Fibroblast of lung (primary cell): ENCODE results near the gene MYD88. TPM values are rescaled to one million over a fixed set of nuclear protein-coding genes. Genes with fewer than 3 reads are reported as not detected.

Experiments
- DNase-seq, 2 donors: peaks; one replicate each; pipeline versions ENCODE4 v3.0.0 to v3.0.0-alpha.2; 2010; ENCODE audit warnings: low read depth in 2 of 2
- H2AFZ ChIP-seq: 2 replicates; pipeline ENCODE4 v1.5.1; 2012; ENCODE audit warnings: low read length, control low read depth, inconsistent platforms
- H3K27ac ChIP-seq: 2 replicates; pipeline ENCODE4 v1.5.1; 2011; ENCODE audit warnings: low read length, control low read depth; ENCODE audit not compliant: insufficient read depth
- H3K27me3 ChIP-seq: 2 replicates; pipeline ENCODE4 v1.5.1; 2011; ENCODE audit warnings: mild to moderate bottlenecking, low read length; ENCODE audit not compliant: control insufficient read depth, insufficient read depth
- H3K36me3 ChIP-seq: 2 replicates; pipeline ENCODE4 v1.5.1; 2011; ENCODE audit warnings: low read length; ENCODE audit not compliant: control insufficient read depth, insufficient read depth
- H3K4me1 ChIP-seq: 2 replicates; pipeline ENCODE4 v1.5.1; 2011; ENCODE audit warnings: low read length; ENCODE audit not compliant: control insufficient read depth, insufficient read depth; ENCODE audit errors: extremely low read depth
- H3K4me2 ChIP-seq: 2 replicates; pipeline ENCODE4 v1.5.1; 2011; ENCODE audit warnings: low read length, control low read depth; ENCODE audit not compliant: insufficient read depth; ENCODE audit errors: extremely low read depth
- H3K4me3 ChIP-seq, 4 experiments: fragments of 200-600 bp in 1 of 4; sonication (generic) in 1 of 4; replicated peaks in 1 of 4; 2 replicates each; pipeline ENCODE4 v1.5.1; 2011 to 2016; ENCODE audit warnings: low read length in 4 of 4, low read depth in 3 of 4, mild to moderate bottlenecking in 3 of 4, control low read depth in 2 of 4, inconsistent platforms in 1 of 4, mixed read lengths in 1 of 4; ENCODE audit not compliant: insufficient read depth in 1 of 4; ENCODE audit errors: control extremely low read depth in 1 of 4
- H3K79me2 ChIP-seq: 2 replicates; pipeline ENCODE4 v1.5.1; 2012; ENCODE audit warnings: mild to moderate bottlenecking, low read length, inconsistent platforms; ENCODE audit not compliant: control insufficient read depth, insufficient read depth
- H3K9ac ChIP-seq: 2 replicates; pipeline ENCODE4 v1.5.1; 2011; ENCODE audit warnings: mild to moderate bottlenecking, low read length, control low read depth; ENCODE audit not compliant: insufficient read depth
- H3K9me3 ChIP-seq: 2 replicates; pipeline ENCODE4 v1.5.1; 2012; ENCODE audit warnings: low read depth, low read length; ENCODE audit not compliant: control insufficient read depth, insufficient read depth
- H4K20me1 ChIP-seq: 2 replicates; pipeline ENCODE4 v1.5.1; 2011; ENCODE audit warnings: low read length; ENCODE audit not compliant: control insufficient read depth, insufficient read depth; ENCODE audit errors: extremely low read depth
- EZH2 ChIP-seq: IDR thresholded peaks from 2 replicates; pipeline ENCODE4 v1.5.1; 2012; ENCODE audit warnings: low read length, control low read depth, mild to moderate bottlenecking; ENCODE audit errors: missing control alignments
- polyA plus RNA-seq, 2 donors: library from polyadenylated mRNA; depleted of rRNA in 1 of 2; stranded (reverse) in 1 of 2; unstranded in 1 of 2; fragments of >200 nt; gene quantifications; 2 replicates each; pipeline ENCODE4 v1.2.1, GENCODE V29; 2011 to 2012; ENCODE audit warnings: missing spikeins in 1 of 2
- total RNA-seq: library from RNA; depleted of rRNA; stranded (reverse); fragments of >200 nt; gene quantifications from 2 replicates; pipeline ENCODE4 v1.2.1, GENCODE V29; 2014
- TF ChIP-seq, protein P1 (sequence below), 2 donors: IDR thresholded peaks in 1 of 2; conservative IDR thresholded peaks in 1 of 2; 1 replicate in 1 of 2; 2 replicates in 1 of 2; pipeline ENCODE4 v1.5.1; 2011 to 2012; ENCODE audit warnings: low read length in 2 of 2, control low read depth in 1 of 2, inconsistent platforms in 1 of 2, low read depth in 1 of 2, mild to moderate bottlenecking in 1 of 2

MYD88 gene
- total and polyA plus RNA-seq, 2 donors (not counting 1 experiment from before 2014, with no cell fraction given), result 12.1 to 22.1 TPM

DNA sequence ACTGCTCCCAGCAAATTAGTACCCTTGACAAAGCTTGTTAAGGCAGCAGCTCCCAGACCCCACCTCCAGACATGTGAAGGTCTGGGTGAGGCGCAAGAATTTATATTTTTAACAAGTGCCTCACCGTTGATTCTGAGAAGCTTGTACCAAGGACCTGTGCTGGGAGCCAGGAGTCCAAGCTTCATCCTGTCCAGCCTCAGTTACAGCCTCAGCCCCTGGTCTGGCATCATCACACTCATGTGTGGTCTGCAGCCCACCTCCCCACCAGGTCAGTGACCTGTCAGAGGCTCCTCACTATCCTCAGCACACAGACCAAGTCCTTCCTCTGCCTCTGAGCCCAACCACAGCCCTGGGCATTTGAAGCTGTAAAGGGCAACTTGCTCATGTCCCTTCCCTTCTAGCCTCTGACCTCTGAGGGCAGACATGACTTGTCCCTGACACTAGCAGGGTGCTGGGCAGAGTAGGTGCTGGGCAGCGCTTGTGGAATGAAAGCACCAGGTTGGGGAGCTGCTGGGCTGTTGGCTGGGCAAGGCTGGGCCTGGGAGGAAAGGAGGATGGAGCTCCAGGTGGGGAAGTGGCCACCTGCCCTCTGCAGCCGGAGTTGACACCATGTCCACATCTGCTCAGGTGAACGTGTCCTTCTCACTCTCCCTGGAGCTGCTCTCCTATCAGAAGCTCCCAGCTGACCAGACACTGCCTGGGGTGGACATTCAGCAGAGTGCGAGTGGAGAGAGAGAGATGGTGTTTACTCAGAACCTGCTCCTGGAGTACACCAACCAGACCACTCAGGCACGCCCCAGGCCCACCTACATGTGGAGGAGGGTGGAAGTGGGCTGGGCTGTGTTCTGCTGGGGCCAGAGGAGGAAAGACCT lies 18.4 kb upstream of the MYD88 start:
- no peaks in the 10 kb centered on the region for H3K9me3 ChIP-seq
- no peak for TF ChIP-seq EZH2
- TF ChIP-seq, protein P1, sequence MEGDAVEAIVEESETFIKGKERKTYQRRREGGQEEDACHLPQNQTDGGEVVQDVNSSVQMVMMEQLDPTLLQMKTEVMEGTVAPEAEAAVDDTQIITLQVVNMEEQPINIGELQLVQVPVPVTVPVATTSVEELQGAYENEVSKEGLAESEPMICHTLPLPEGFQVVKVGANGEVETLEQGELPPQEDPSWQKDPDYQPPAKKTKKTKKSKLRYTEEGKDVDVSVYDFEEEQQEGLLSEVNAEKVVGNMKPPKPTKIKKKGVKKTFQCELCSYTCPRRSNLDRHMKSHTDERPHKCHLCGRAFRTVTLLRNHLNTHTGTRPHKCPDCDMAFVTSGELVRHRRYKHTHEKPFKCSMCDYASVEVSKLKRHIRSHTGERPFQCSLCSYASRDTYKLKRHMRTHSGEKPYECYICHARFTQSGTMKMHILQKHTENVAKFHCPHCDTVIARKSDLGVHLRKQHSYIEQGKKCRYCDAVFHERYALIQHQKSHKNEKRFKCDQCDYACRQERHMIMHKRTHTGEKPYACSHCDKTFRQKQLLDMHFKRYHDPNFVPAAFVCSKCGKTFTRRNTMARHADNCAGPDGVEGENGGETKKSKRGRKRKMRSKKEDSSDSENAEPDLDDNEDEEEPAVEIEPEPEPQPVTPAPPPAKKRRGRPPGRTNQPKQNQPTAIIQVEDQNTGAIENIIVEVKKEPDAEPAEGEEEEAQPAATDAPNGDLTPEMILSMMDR (conservative IDR thresholded peaks at IDR 0.05 in 1 of 2, IDR thresholded peaks at IDR 0.05 in 1 of 2; ENCODE audit: low read depth in 1 of 2, low read length in 2 of 2), result no peak

DNA sequence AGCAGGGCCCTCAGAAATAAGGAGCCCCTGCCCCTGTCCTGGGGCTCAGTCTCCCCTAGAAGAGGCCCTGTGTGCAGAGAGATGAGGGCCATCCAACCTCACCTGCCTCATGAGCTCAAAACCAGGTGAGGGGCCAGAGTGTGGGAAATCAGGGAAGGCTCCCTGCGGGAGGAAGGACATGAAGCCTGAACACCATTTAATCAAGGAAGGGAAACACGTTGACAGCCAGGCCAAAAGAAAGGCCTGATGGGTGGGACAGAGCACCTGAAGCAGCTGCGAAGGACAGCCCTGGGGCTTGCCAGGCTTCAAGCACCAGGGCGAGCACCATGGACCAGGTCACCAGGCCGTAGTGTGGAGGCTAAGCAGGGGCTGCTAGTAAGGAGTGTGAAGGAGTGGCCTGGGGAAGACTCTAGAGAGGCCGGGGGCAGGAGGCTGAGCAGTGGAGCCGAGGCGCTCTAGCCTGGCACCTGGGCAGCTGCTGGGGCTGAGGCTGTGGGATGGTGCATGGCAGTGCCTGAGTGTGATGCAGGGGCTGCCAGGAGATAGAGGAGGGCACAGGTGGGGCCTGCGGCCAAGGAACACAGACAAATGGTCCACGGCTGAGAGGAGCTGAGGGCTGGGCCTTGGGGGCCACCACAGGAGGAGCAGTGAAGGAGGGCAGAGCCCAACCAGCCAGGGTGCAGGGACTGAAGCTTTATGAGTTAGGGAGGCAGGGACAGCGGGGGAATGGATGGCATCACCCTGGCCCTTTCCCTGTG lies 17.6 kb upstream of the MYD88 start:
- Histone ChIP-seq H3K9me3 (no peaks in the 10 kb centered on the region), H3K27me3 (no peaks in the 10 kb centered on the region), H3K4me2 (no peak overlapping the region), H3K36me3 (peaks cover 11% of the 10 kb centered on the region), H3K9ac (no peak overlapping the region), H3K4me1 (no peaks in the 10 kb centered on the region), H3K79me2 (no peaks in the 10 kb centered on the region), H2AFZ (no peak overlapping the region), H3K4me3 (no peak overlapping the region), H4K20me1 (no peaks in the 10 kb centered on the region), H3K27ac (no peak overlapping the region)
- TF ChIP-seq EZH2, result no peak
- TF ChIP-seq, protein P1 (conservative IDR thresholded peaks at IDR 0.05 in 1 of 2, IDR thresholded peaks at IDR 0.05 in 1 of 2; ENCODE audit: low read depth in 1 of 2, low read length in 2 of 2), result no peak
- DNase-seq, result no peak

More for the DNA sequence above, 18.4 kb upstream of the MYD88 start:
- Histone ChIP-seq H3K4me1 (no peaks in the 10 kb centered on the region), H3K9ac (no peak overlapping the region), H4K20me1 (no peaks in the 10 kb centered on the region), H3K4me2 (no peak overlapping the region), H3K4me3 (no peak overlapping the region), H3K36me3 (peaks cover 6% of the 10 kb centered on the region), H3K27ac (no peak overlapping the region), H2AFZ (no peak overlapping the region), H3K79me2 (no peaks in the 10 kb centered on the region), H3K27me3 (no peaks in the 10 kb centered on the region)
- no peak for DNase-seq

DNA sequence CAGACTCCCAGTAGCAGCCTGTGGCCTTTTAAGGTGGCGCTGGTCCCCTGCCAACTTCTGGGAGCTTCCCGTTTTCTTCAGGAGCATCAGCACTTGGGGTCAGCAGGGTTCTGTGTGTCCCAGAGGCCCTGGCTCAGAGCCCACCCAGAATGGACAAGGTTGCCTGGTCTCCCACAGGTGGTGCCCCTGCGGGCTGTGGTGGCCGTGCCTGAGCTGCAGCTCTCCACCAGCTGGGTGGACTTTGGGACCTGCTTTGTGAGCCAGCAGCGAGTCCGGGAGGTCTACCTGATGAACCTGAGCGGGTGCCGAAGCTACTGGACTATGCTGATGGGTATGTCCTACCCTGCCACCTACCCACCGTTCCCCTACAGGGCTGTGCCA lies 17.0 kb upstream of the MYD88 start:
- no peaks in the 10 kb centered on the region for H3K9me3 ChIP-seq
- no peak overlapping the region for H3K4me3 ChIP-seq
- no peaks in the 10 kb centered on the region for H4K20me1 ChIP-seq
- no peak overlapping the region for H3K27ac ChIP-seq
- no peaks in the 10 kb centered on the region for H3K27me3 ChIP-seq
- peaks cover 13% of the 10 kb centered on the region for H3K36me3 ChIP-seq
- TF ChIP-seq, protein P1 (conservative IDR thresholded peaks at IDR 0.05 in 1 of 2, IDR thresholded peaks at IDR 0.05 in 1 of 2; ENCODE audit: low read depth in 1 of 2, low read length in 2 of 2), result no peak
- no peak for TF ChIP-seq EZH2
- no peak overlapping the region for H3K4me2 ChIP-seq
- H2AFZ ChIP-seq, result no peak overlapping the region
- H3K79me2 ChIP-seq, result no peaks in the 10 kb centered on the region
- H3K4me1 ChIP-seq, result no peaks in the 10 kb centered on the region
- DNase-seq, result no peak
- no peak overlapping the region for H3K9ac ChIP-seq
